A549 (cell line): ENCODE results near the gene PTPN14. TPM values are rescaled to one million over a fixed set of nuclear protein-coding genes. Genes with fewer than 3 reads are reported as not detected.
A peak's percentile ranks its signal among the peaks of the same experiment; 100 is the strongest.

Experiments
- ATAC-seq, 2 experiments: fragments of 200-7000 bp in 1 of 2; fragments of >200 bp in 1 of 2; cut with Nextera tagmentation in 1 of 2; cut with Tn5 transposase in 1 of 2; 3 replicates each; pipeline versions ENCODE4 v1.8.0 to v1.9.1; 2018 to 2020; ENCODE audit warnings: mild to moderate bottlenecking in 1 of 2, moderate library complexity in 1 of 2
- CTCF ChIA-PET: fragments of 300-600 bp; sonication (Branson Sonifier 250); formaldehyde crosslinking; extraction: SDS; loops from one replicate; lab custom pipeline; 2021; ENCODE audit warnings: antibody characterized with exemption, inconsistent platforms; lab: Yijun Ruan, JAX
- POLR2A ChIA-PET: fragments of 350-600 bp; formaldehyde crosslinking; extraction: SDS; loops from one replicate; lab custom pipeline; 2021; ENCODE audit warnings: antibody characterized with exemption, inconsistent platforms; lab: Yijun Ruan, JAX
- DNase-seq, 2 experiments: peaks; one replicate each; pipeline versions ENCODE4 v3.0.0 to v3.0.0-alpha.2; 2011 to 2016; ENCODE audit warnings: low read depth in 1 of 2, low spot score in 1 of 2
- FAIRE-seq: peaks from 2 replicates; lab custom pipeline; 2011; peaks lifted over from hg19 to GRCh38; lab: Jason Lieb, UNC
- H3K27ac ChIP-seq, 2 experiments: fragments of >200 bp; sonication (Bioruptor Twin); formaldehyde crosslinking; 3 replicates each; pipeline ENCODE4 v1.5.1; 2016 to 2017
- H3K4me1 ChIP-seq: fragments of >200 bp; sonication (Bioruptor Twin); formaldehyde crosslinking; 3 replicates; pipeline ENCODE4 v1.6.1; 2016
- H3K4me2 ChIP-seq: fragments of >200 bp; sonication (Bioruptor Twin); formaldehyde crosslinking; 3 replicates; pipeline ENCODE4 v1.6.1; 2016
- H3K4me3 ChIP-seq: fragments of >200 bp; sonication (Bioruptor Twin); formaldehyde crosslinking; 3 replicates; pipeline ENCODE4 v1.5.1; 2016
- H3K9me3 ChIP-seq: fragments of >200 bp; sonication (Bioruptor Twin); formaldehyde crosslinking; 3 replicates; pipeline ENCODE4 v1.6.1; 2016
- BHLHE40 ChIP-seq: IDR thresholded peaks from 2 replicates; pipeline ENCODE4 v1.6.1; 2012; ENCODE audit warnings: low read depth, low read length, inconsistent platforms
- CBX8 ChIP-seq: fragments of 200-600 bp; sonication (generic); IDR thresholded peaks from 2 replicates; pipeline ENCODE4 v1.6.1; 2016
- CEBPB ChIP-seq, 2 experiments: fragments of >200 bp in 1 of 2; sonication (Bioruptor Twin) in 1 of 2; formaldehyde crosslinking in 1 of 2; IDR thresholded peaks; 2 replicates each; pipeline ENCODE4 v1.6.1; 2012 to 2016
- CHD2 ChIP-seq: fragments of 150-350 bp; IDR thresholded peaks from 2 replicates; pipeline ENCODE4 v1.6.1; 2014; ENCODE audit warnings: low read length; ENCODE audit not compliant: partially characterized antibody
- CTCF ChIP-seq: fragments of >200 bp; sonication (Bioruptor Twin); formaldehyde crosslinking; IDR thresholded peaks from 3 replicates; pipeline ENCODE4 v1.5.1; 2016
- EHF ChIP-seq: fragments of 250-450 bp; sonication (Bioruptor Pico); IDR thresholded peaks from 2 replicates; pipeline ENCODE4 v1.5.0; 2020; ENCODE audit warnings: mild to moderate bottlenecking
- FOSL2 ChIP-seq, 2 experiments: fragments of 450-650 bp in 1 of 2; fragments of >200 bp in 1 of 2; sonication (Bioruptor Twin) in 1 of 2; formaldehyde crosslinking; IDR thresholded peaks; 2 replicates each; pipeline versions ENCODE4 v1.5.0 to v1.6.1; 2016 to 2020; ENCODE audit warnings: mild to moderate bottlenecking in 1 of 2, moderate library complexity in 1 of 2
- FOXS1 ChIP-seq: fragments of 250-450 bp; sonication (Bioruptor Pico); IDR thresholded peaks from 2 replicates; pipeline ENCODE4 v1.5.0; 2020; ENCODE audit warnings: mild to moderate bottlenecking, moderate library complexity
- GATA3 ChIP-seq: IDR thresholded peaks from 2 replicates; pipeline ENCODE4 v1.6.1; 2012; ENCODE audit warnings: borderline replicate concordance
- HOXB5 ChIP-seq: fragments of 250-450 bp; sonication (Bioruptor Pico); IDR thresholded peaks from 2 replicates; pipeline ENCODE4 v1.5.0; 2020; ENCODE audit warnings: mild to moderate bottlenecking, moderate library complexity
- JUN ChIP-seq, 2 experiments: fragments of >200 bp; sonication (Bioruptor Twin); formaldehyde crosslinking; IDR thresholded peaks; 2 replicates in 1 of 2; 3 replicates in 1 of 2; pipeline ENCODE4 v1.6.1; 2016 to 2017
- JUNB ChIP-seq: fragments of >200 bp; sonication (Bioruptor Twin); formaldehyde crosslinking; IDR thresholded peaks from 2 replicates; pipeline ENCODE4 v1.6.1; 2016
- KDM1A ChIP-seq: fragments of 200-600 bp; sonication (generic); IDR thresholded peaks from 2 replicates; pipeline ENCODE4 v1.6.1; 2016; ENCODE audit warnings: low read depth, mild to moderate bottlenecking
- MAFK ChIP-seq: fragments of 450-650 bp; IDR thresholded peaks from 2 replicates; pipeline ENCODE4 v1.6.1; 2014; ENCODE audit not compliant: partially characterized antibody
- MAX ChIP-seq: IDR thresholded peaks from 2 replicates; pipeline ENCODE4 v1.6.1; 2012
- NR3C1 ChIP-seq: fragments of >200 bp; sonication (Bioruptor Twin); formaldehyde crosslinking; IDR thresholded peaks from 3 replicates; pipeline ENCODE4 v1.6.1; 2017
- PBX3 ChIP-seq: IDR thresholded peaks from 2 replicates; pipeline ENCODE4 v1.6.1; 2012
- POLR2AphosphoS2 ChIP-seq: conservative IDR thresholded peaks from 2 replicates; pipeline ENCODE4 v1.6.1; 2012; ENCODE audit warnings: low read length, improper control_type of control experiment, inconsistent platforms
- RFX5 ChIP-seq: fragments of 450-650 bp; IDR thresholded peaks from 2 replicates; pipeline ENCODE4 v1.7.1; 2014; ENCODE audit warnings: antibody characterized with exemption, mild to moderate bottlenecking, moderate library complexity
- SMC3 ChIP-seq: fragments of >200 bp; sonication (Bioruptor Twin); formaldehyde crosslinking; IDR thresholded peaks from 3 replicates; pipeline ENCODE4 v1.6.1; 2018; ENCODE audit warnings: inconsistent platforms
- SREBF2 ChIP-seq: fragments of 450-650 bp; IDR thresholded peaks from 2 replicates; pipeline ENCODE4 v1.6.1; 2014; ENCODE audit warnings: mild to moderate bottlenecking, moderate library complexity
- ZFP36 ChIP-seq: fragments of 450-650 bp; IDR thresholded peaks from 2 replicates; pipeline ENCODE4 v1.6.1; 2014; ENCODE audit warnings: borderline replicate concordance; ENCODE audit not compliant: partially characterized antibody
- ZNF302 ChIP-seq: fragments of 250-450 bp; sonication (Bioruptor Pico); IDR thresholded peaks from 2 replicates; pipeline ENCODE4 v1.9.0; 2021; ENCODE audit warnings: inconsistent platforms, mild to moderate bottlenecking, moderate library complexity
- ZSCAN20 ChIP-seq: fragments of 250-450 bp; sonication (Bioruptor Pico); IDR thresholded peaks from 2 replicates; pipeline ENCODE4 v1.8.0; 2022; ENCODE audit warnings: mild to moderate bottlenecking, moderate library complexity
- WGBS: methylation state at CpG from one replicate; pipeline ENCODE4 v1.1.6; 2017; ENCODE audit errors: missing lambda C conversion rate; 5-methylcytosine and 5-hydroxymethylcytosine counted together
- polyA plus RNA-seq, 4 experiments: library from polyadenylated mRNA; depleted of rRNA in 3 of 4; stranded (reverse); fragments of >200 nt; fragmentation: RNase III in 1 of 4; extraction: RNeasy Plus Mini Kit Qiagen cat#74134 plus additional on column Dnase treatment in 1 of 4; gene quantifications; 2 replicates in 3 of 4; 3 replicates in 1 of 4; pipeline ENCODE4 v1.2.3, GENCODE V29; 2011 to 2017

The PTPN14 gene
- polyA plus RNA-seq, 2 of the 4 experiments (the other 2 are of a cell fraction): 9.2 to 10.0 TPM

GRCh38 chr1:214423045-214423444, 128.4 kb downstream of the PTPN14 start:
- ATAC-seq (no peak), DNase-seq (no peak), FAIRE-seq (no peak)
- Histone ChIP-seq H3K4me1 (peaks cover 7% of the 10 kb centered on the region; the same call in 2 of the 3 replicates), H3K9me3 (no peaks in the 10 kb centered on the region), H3K27ac (no peak overlapping the region), H3K4me3 (no peak overlapping the region), H3K4me2 (no peak overlapping the region)
- ChIA-PET CTCF (interaction anchor here (2.1 kb wide), 1 partner anchor 162 kb away, joined by 9 read pairs; no protein-coding TSS in a partner anchor), POLR2A (no interaction called here)
- WGBS: 95% methylated on average over 5 of the region's 5 CpGs
- no peak for TF ChIP-seq SMC3
- TF ChIP-seq EHF (CRISPR knock-in tag): no peak
- TF ChIP-seq HOXB5 (CRISPR knock-in tag): no peak
- TF ChIP-seq JUN (IDR thresholded peaks at IDR 0.05): no peak
- no peak for TF ChIP-seq POLR2AphosphoS2
- no peak for TF ChIP-seq SREBF2
- no peak for TF ChIP-seq ZFP36
- TF ChIP-seq MAFK: no peak
- TF ChIP-seq FOXS1 (CRISPR knock-in tag): no peak

GRCh38 chr1:214422137-214422671, 129.2 kb downstream of the PTPN14 start:
- no peak for FAIRE-seq
- ATAC-seq: peak in 1 of 2 experiments; percentile 53; a peak in 4 of 6 replicates
- 74% methylated on average over 8 of the region's 8 CpGs for WGBS
- H3K9me3 ChIP-seq: no peaks in the 10 kb centered on the region
- POLR2A ChIA-PET: interaction anchor here (1.1 kb wide), 1 partner anchor 130 kb away, joined by 3 read pairs; the partner anchor contains the start of gene PTPN14
- H3K4me2 ChIP-seq: no peak overlapping the region
- no peak for TF ChIP-seq NR3C1
- no peak for TF ChIP-seq MAX
- no peak for TF ChIP-seq FOSL2 (IDR thresholded peaks at IDR 0.05)
- no peak for TF ChIP-seq FOSL2 (CRISPR knock-in tag; IDR thresholded peaks at IDR 0.05)
- TF ChIP-seq CTCF: no peak
- TF ChIP-seq FOXS1 (CRISPR knock-in tag): no peak
- TF ChIP-seq ZSCAN20 (CRISPR knock-in tag): no peak
- TF ChIP-seq SREBF2: no peak
- TF ChIP-seq CHD2: no peak
- no peak for TF ChIP-seq KDM1A
- no peak for TF ChIP-seq ZNF302 (CRISPR knock-in tag)
- no peak for TF ChIP-seq CBX8
- no peak for TF ChIP-seq RFX5
- TF ChIP-seq MAFK: no peak
- no peak for TF ChIP-seq PBX3
- TF ChIP-seq CEBPB (IDR thresholded peaks at IDR 0.05): no peak
- no peak for TF ChIP-seq JUNB
- TF ChIP-seq BHLHE40: no peak
- TF ChIP-seq GATA3: no peak
- no peak overlapping the region for H3K4me3 ChIP-seq
- H3K27ac ChIP-seq: 0 out of 6 replicates have a peak overlapping the region, but pooled peaks of 1 of the 2 experiments have one; percentile 0
- H3K4me1 ChIP-seq: peaks cover 7% of the 10 kb centered on the region; the same call in 2 of the 3 replicates
- CTCF ChIA-PET: interaction anchor here (1.1 to 2.1 kb wide), 3 partner anchors 18 to 163 kb away, joined by 3 to 9 read pairs (median 3); no protein-coding TSS in a partner anchor
- DNase-seq: no peak
